Natural killer cell (primary cell): ENCODE results near the gene DNAJB5. TPM values are rescaled to one million over a fixed set of nuclear protein-coding genes. Genes with fewer than 3 reads are reported as not detected.

Source experiments
- ATAC-seq, 3 donors: fragments of 150-1000 bp in 2 of 3; fragments of 200-7000 bp in 1 of 3; cut with Tn5 transposase; 1 replicate in 1 of 3; 2 replicates in 2 of 3; pipeline ENCODE4 v1.10.0; 2021; ENCODE audit warnings: mild to moderate bottlenecking in 2 of 3, moderate library complexity in 2 of 3
- DNase-seq, 2 donors: peaks; one replicate each; pipeline versions ENCODE4 v3.0.0 to v3.0.0-alpha.2; 2013 to 2021; ENCODE audit warnings: mixed read lengths in 1 of 2
- H3K27ac ChIP-seq: one replicate; pipeline ENCODE4 v1.5.1; 2013; ENCODE audit warnings: mild to moderate bottlenecking, low read length
- H3K27me3 ChIP-seq: one replicate; pipeline ENCODE4 v1.6.1; 2013; ENCODE audit warnings: low read length; ENCODE audit not compliant: control insufficient read depth, insufficient read depth
- H3K36me3 ChIP-seq: one replicate; pipeline ENCODE4 v1.6.1; 2013; ENCODE audit warnings: low read length; ENCODE audit not compliant: control insufficient read depth, insufficient read depth
- H3K4me1 ChIP-seq: one replicate; pipeline ENCODE4 v1.6.1; 2013; ENCODE audit warnings: low read length; ENCODE audit not compliant: control insufficient read depth, insufficient read depth
- H3K4me3 ChIP-seq: one replicate; pipeline ENCODE4 v1.5.1; 2013; ENCODE audit warnings: low read length
- H3K9me3 ChIP-seq: one replicate; pipeline ENCODE4 v1.6.1; 2013; ENCODE audit warnings: low read length; ENCODE audit not compliant: control insufficient read depth, insufficient read depth
- H3K27ac Mint-ChIP-seq, 2 donors: one replicate each; pipeline ENCODE4 v1.8.0; 2022; ENCODE audit warnings: mild to moderate bottlenecking in 2 of 2, mixed read lengths in 2 of 2, moderate library complexity in 1 of 2
- H3K27me3 Mint-ChIP-seq, 2 donors: one replicate each; pipeline ENCODE4 v1.8.0; 2022; ENCODE audit warnings: low read depth in 2 of 2, mixed read lengths in 2 of 2
- H3K36me3 Mint-ChIP-seq: one replicate; pipeline ENCODE4 v1.8.0; 2022; ENCODE audit warnings: mixed read lengths
- H3K4me1 Mint-ChIP-seq, 2 donors: one replicate each; pipeline ENCODE4 v1.8.0; 2022; ENCODE audit warnings: mixed read lengths in 2 of 2
- H3K4me3 Mint-ChIP-seq: one replicate; pipeline ENCODE4 v1.8.0; 2022; ENCODE audit warnings: mild to moderate bottlenecking, moderate library complexity, mixed read lengths
- H3K9me3 Mint-ChIP-seq, 2 donors: one replicate each; pipeline ENCODE4 v1.8.0; 2022; ENCODE audit warnings: mixed read lengths in 2 of 2
- CTCF ChIP-seq: fragments of 200-600 bp; IDR thresholded peaks from one replicate; pipeline ENCODE4 v1.8.0; 2022; ENCODE audit warnings: antibody characterized with exemption
- WGBS: methylation state at CpG from one replicate; pipeline ENCODE4 v1.1.7; 2013; ENCODE audit warnings: missing lambda C conversion rate; ENCODE audit not compliant: insufficient coverage; 5-methylcytosine and 5-hydroxymethylcytosine counted together
- intact Hi-C: fragments of 100-400 bp; cut with micrococcal nuclease; formaldehyde crosslinking; loops from one replicate; pipeline ENCODE4 v1.14.2; 2022
- total RNA-seq, 4 donors: library from RNA; stranded (reverse); fragments of 120-200 nt in 1 of 4; gene quantifications; one replicate each; pipeline versions ENCODE4 v1.2.3 to v1.2.4, GENCODE V29; 2013 to 2022

Gene DNAJB5
- total RNA-seq, 3 donors from 2014 or later (not counting 1 experiment from before 2014, with no cell fraction given), result 1.1 to 2.4 (median 1.9) TPM

GRCh38 chr9:34989946-34990635 is 546 bp downstream of the DNAJB5 start:
- peaks cover 0 to 2% of the 10 kb centered on the region in 2 donors for H3K27me3 Mint-ChIP-seq
- WGBS, result 20% methylated on average over 36 of the region's 39 CpGs
- no peak for TF ChIP-seq CTCF
- no peaks in the 10 kb centered on the region for H3K9me3 Mint-ChIP-seq
- H3K4me3 Mint-ChIP-seq, result peak overlapping the region; percentile 76
- Histone ChIP-seq H3K4me3 (peak overlapping the region; percentile 73), H3K36me3 (no peaks in the 10 kb centered on the region), H3K4me1 (peaks cover 35% of the 10 kb centered on the region), H3K9me3 (no peaks in the 10 kb centered on the region), H3K27me3 (no peaks in the 10 kb centered on the region), H3K27ac (no peak overlapping the region)
- no peaks in the 10 kb centered on the region for H3K36me3 Mint-ChIP-seq
- peaks cover 27 to 36% of the 10 kb centered on the region in 2 donors for H3K4me1 Mint-ChIP-seq
- intact Hi-C loops, result loop anchor here (1.0 to 2.0 kb wide), 2 partner anchors 82 to 113 kb away; partner anchors contain the start of genes STOML2 and VCP
- peak overlapping the region in 1 of 2 donors; percentile 84 for H3K27ac Mint-ChIP-seq
- DNase-seq, result peak in 1 of 2 donors; percentile 64
- no peak for ATAC-seq

GRCh38 chr9:34990908-34991606 is 1.5 kb downstream of the DNAJB5 start:
- no peak for TF ChIP-seq CTCF
- no peak for ATAC-seq
- Histone ChIP-seq H3K27ac (no peak overlapping the region), H3K36me3 (no peaks in the 10 kb centered on the region), H3K27me3 (no peaks in the 10 kb centered on the region), H3K4me3 (no peak overlapping the region), H3K9me3 (no peaks in the 10 kb centered on the region), H3K4me1 (peaks cover 29% of the 10 kb centered on the region)
- no peak for DNase-seq
- no peaks in the 10 kb centered on the region for H3K9me3 Mint-ChIP-seq
- intact Hi-C loops, result no loop called here
- peaks cover 23 to 31% of the 10 kb centered on the region in 2 donors for H3K4me1 Mint-ChIP-seq
- H3K27me3 Mint-ChIP-seq, result peaks cover 0 to 2% of the 10 kb centered on the region in 2 donors
- peak overlapping the region; percentile 76 for H3K4me3 Mint-ChIP-seq
- WGBS, result 80% methylated on average over 7 of the region's 7 CpGs
- peak overlapping the region in 1 of 2 donors; percentile 4 for H3K27ac Mint-ChIP-seq
- no peaks in the 10 kb centered on the region for H3K36me3 Mint-ChIP-seq

- no peaks in the 10 kb centered on the region for H3K9me3 Mint-ChIP-seq
- H3K4me1 ChIP-seq, result peaks cover 23% of the 10 kb centered on the region
- intact Hi-C loops, result no loop called here
- H3K4me3 Mint-ChIP-seq, result no peak overlapping the region
- H3K27me3 Mint-ChIP-seq, result peaks cover 0 to 2% of the 10 kb centered on the region in 2 donors
- H3K9me3 ChIP-seq, result no peaks in the 10 kb centered on the region
- no peaks in the 10 kb centered on the region for H3K36me3 ChIP-seq
- H3K27me3 ChIP-seq, result no peaks in the 10 kb centered on the region
- DNase-seq, result peak in 1 of 2 donors; percentile 23
- no peak overlapping the region for H3K4me3 ChIP-seq
- ATAC-seq, result no peak
- 67% methylated on average over 6 of the region's 15 CpGs for WGBS
- H3K27ac ChIP-seq, result no peak overlapping the region
- H3K4me1 Mint-ChIP-seq, result peaks cover 23 to 29% of the 10 kb centered on the region in 2 donors
- no peaks in the 10 kb centered on the region for H3K36me3 Mint-ChIP-seq
- H3K27ac Mint-ChIP-seq, result no peak overlapping the region
- TF ChIP-seq CTCF, result no peak
Measured at GRCh38 chr9:34991607-34992375, 2.2 kb downstream of the DNAJB5 start.
